ENCODE results near the gene GRK3. TPM values are rescaled to one million over a fixed set of nuclear protein-coding genes. Genes with fewer than 3 reads are reported as not detected.

Gene GRK3
- total RNA-seq, 1 donor from 2014 or later, result 34.3 TPM

GRCh38 chr22:25637032-25637431 is 72.6 kb downstream of the GRK3 start:
- H3K4me1 ChIP-seq, result no peaks in the 10 kb centered on the region
- ATAC-seq (no peak), DNase-seq (no peak)
- no peak overlapping the region for H3K4me3 ChIP-seq
- no peak overlapping the region for H3K27ac ChIP-seq
- H3K9me3 ChIP-seq, result no peaks in the 10 kb centered on the region
- no peaks in the 10 kb centered on the region for H3K27me3 ChIP-seq (ENCODE audit: low read depth)
- intact Hi-C loops (cut with DNase I), result no loop called here
- H3K36me3 ChIP-seq, result no peaks in the 10 kb centered on the region
- no peak for TF ChIP-seq CTCF (IDR thresholded peaks at IDR 0.05)

GRCh38 chr22:25637672-25638071 is 73.2 kb downstream of the GRK3 start:
- no peak for DNase-seq
- no peaks in the 10 kb centered on the region for H3K9me3 ChIP-seq
- no peaks in the 10 kb centered on the region for H3K27me3 ChIP-seq (ENCODE audit: low read depth)
- no peak overlapping the region for H3K27ac ChIP-seq
- no peaks in the 10 kb centered on the region for H3K36me3 ChIP-seq
- ATAC-seq, result no peak
- H3K4me1 ChIP-seq, result no peaks in the 10 kb centered on the region
- intact Hi-C loops (cut with DNase I), result no loop called here
- no peak overlapping the region for H3K4me3 ChIP-seq
- no peak for TF ChIP-seq CTCF (IDR thresholded peaks at IDR 0.05)

GRCh38 chr22:25638638-25639037 is 74.2 kb downstream of the GRK3 start:
- H3K9me3 ChIP-seq, result no peaks in the 10 kb centered on the region
- H3K4me1 ChIP-seq, result no peaks in the 10 kb centered on the region
- no peak overlapping the region for H3K4me3 ChIP-seq
- intact Hi-C loops (cut with DNase I), result no loop called here
- DNase-seq (no peak), ATAC-seq (no peak)
- no peaks in the 10 kb centered on the region for H3K36me3 ChIP-seq
- H3K27me3 ChIP-seq (ENCODE audit: low read depth), result no peaks in the 10 kb centered on the region
- no peak for TF ChIP-seq CTCF (IDR thresholded peaks at IDR 0.05)
- H3K27ac ChIP-seq, result no peak overlapping the region

GRCh38 chr22:25641650-25642049 is 77.2 kb downstream of the GRK3 start:
- H3K4me3 ChIP-seq, result no peak overlapping the region
- DNase-seq (no peak), ATAC-seq (no peak)
- H3K4me1 ChIP-seq, result no peaks in the 10 kb centered on the region
- H3K27me3 ChIP-seq (ENCODE audit: low read depth), result no peaks in the 10 kb centered on the region
- intact Hi-C loops (cut with DNase I), result no loop called here
- no peak overlapping the region for H3K27ac ChIP-seq
- TF ChIP-seq CTCF (IDR thresholded peaks at IDR 0.05), result no peak
- H3K36me3 ChIP-seq, result no peaks in the 10 kb centered on the region
- H3K9me3 ChIP-seq, result no peaks in the 10 kb centered on the region

GRCh38 chr22:25643232-25644000 is 78.9 kb downstream of the GRK3 start:
- intact Hi-C loops (cut with DNase I), result no loop called here
- H3K9me3 ChIP-seq, result no peaks in the 10 kb centered on the region
- no peak for TF ChIP-seq CTCF (IDR thresholded peaks at IDR 0.05)
- no peaks in the 10 kb centered on the region for H3K27me3 ChIP-seq (ENCODE audit: low read depth)
- no peak overlapping the region for H3K27ac ChIP-seq
- DNase-seq (no peak), ATAC-seq (peak in 1 of 2 donors; percentile 45)
- no peak overlapping the region for H3K4me3 ChIP-seq
- H3K36me3 ChIP-seq, result no peaks in the 10 kb centered on the region
- no peaks in the 10 kb centered on the region for H3K4me1 ChIP-seq

Measured in lower lobe of right lung (tissue), 2 donors.